ENCODE results near the gene CDHR2.

CDHR2 gene

GRCh38 chr5:176548967-176549444, at the start of gene CDHR2:
Gene CDHR2 (plus strand): TSS chr5:176549342. CDS start chr5:176565353, 16,011 bp downstream.
- in situ Hi-C loops (cut with MboI; ENCODE audit: low pct_unique_long_range_greater_than_20kb, low sequenced_read_pairs, unreplicated experiment), result no loop called here
- DNase-seq (ENCODE audit: low spot score), result no peak
- TF ChIP-seq CTCF (IDR thresholded peaks at IDR 0.05; ENCODE audit: extremely low read depth, insufficient read depth, missing control alignments), result no peak

- TF ChIP-seq CTCF (IDR thresholded peaks at IDR 0.05; ENCODE audit: extremely low read depth, insufficient read depth, missing control alignments), result no peak
- no peak for DNase-seq (ENCODE audit: low spot score)
- in situ Hi-C loops (cut with MboI; ENCODE audit: low pct_unique_long_range_greater_than_20kb, low sequenced_read_pairs, unreplicated experiment), result no loop called here
These were observed 48.6 kb upstream of the CDHR2 start for GRCh38 chr5:176500511-176500910.

- DNase-seq (ENCODE audit: low spot score), result no peak
These were observed 47.8 kb upstream of the CDHR2 start for GRCh38 chr5:176501333-176501732.

GRCh38 chr5:176503496-176503895, 45.6 kb upstream of the CDHR2 start:
- TF ChIP-seq CTCF (IDR thresholded peaks at IDR 0.05; ENCODE audit: extremely low read depth, insufficient read depth, missing control alignments), result no peak
- in situ Hi-C loops (cut with MboI; ENCODE audit: low pct_unique_long_range_greater_than_20kb, low sequenced_read_pairs, unreplicated experiment), result no loop called here
- DNase-seq (ENCODE audit: low spot score), result no peak

More at GRCh38 chr5:176501333-176501732, 47.8 kb upstream of the CDHR2 start:
- TF ChIP-seq CTCF (IDR thresholded peaks at IDR 0.05; ENCODE audit: extremely low read depth, insufficient read depth, missing control alignments), result no peak
- in situ Hi-C loops (cut with MboI; ENCODE audit: low pct_unique_long_range_greater_than_20kb, low sequenced_read_pairs, unreplicated experiment), result no loop called here

- TF ChIP-seq CTCF (IDR thresholded peaks at IDR 0.05; ENCODE audit: extremely low read depth, insufficient read depth, missing control alignments), result no peak
- in situ Hi-C loops (cut with MboI; ENCODE audit: low pct_unique_long_range_greater_than_20kb, low sequenced_read_pairs, unreplicated experiment), result no loop called here
- DNase-seq (ENCODE audit: low spot score), result no peak
These were observed 41.2 kb upstream of the CDHR2 start for GRCh38 chr5:176507911-176508310.

GRCh38 chr5:176508603-176509002, 40.5 kb upstream of the CDHR2 start:
- in situ Hi-C loops (cut with MboI; ENCODE audit: low pct_unique_long_range_greater_than_20kb, low sequenced_read_pairs, unreplicated experiment), result no loop called here
- no peak for TF ChIP-seq CTCF (IDR thresholded peaks at IDR 0.05; ENCODE audit: extremely low read depth, insufficient read depth, missing control alignments)
- DNase-seq (ENCODE audit: low spot score), result no peak

- no peak for DNase-seq (ENCODE audit: low spot score)
- in situ Hi-C loops (cut with MboI; ENCODE audit: low pct_unique_long_range_greater_than_20kb, low sequenced_read_pairs, unreplicated experiment), result no loop called here
These were observed 35.4 kb upstream of the CDHR2 start for GRCh38 chr5:176513788-176514187.

More at GRCh38 chr5:176513788-176514187, 35.4 kb upstream of the CDHR2 start:
- no peak for TF ChIP-seq CTCF (IDR thresholded peaks at IDR 0.05; ENCODE audit: extremely low read depth, insufficient read depth, missing control alignments)

All from GM13977 (cell line).